Neural progenitor cell (in vitro differentiated cells): Measurements from ENCODE around the gene TLL1. TPM values are rescaled to one million over a fixed set of nuclear protein-coding genes. Genes with fewer than 3 reads are reported as not detected.

Source experiments
- DNase-seq: peaks from one replicate; pipeline ENCODE4 v3.0.0-alpha.2; 2016; ENCODE audit warnings: low spot score
- H2AFZ ChIP-seq: fragments of 200-600 bp; sonication (generic); replicated peaks from 2 replicates; pipeline ENCODE4 v1.6.1; 2016; ENCODE audit warnings: antibody characterized with exemption
- H3F3A ChIP-seq: fragments of 200-600 bp; sonication (generic); 2 replicates; pipeline ENCODE4 v1.6.1; 2016; ENCODE audit warnings: antibody characterized with exemption, low read depth
- H3K27ac ChIP-seq: fragments of 200-600 bp; sonication (generic); 2 replicates; pipeline ENCODE4 v1.5.1; 2016; ENCODE audit warnings: mild to moderate bottlenecking
- H3K27me3 ChIP-seq: fragments of 200-600 bp; sonication (generic); 2 replicates; pipeline ENCODE4 v1.6.1; 2016; ENCODE audit warnings: mild to moderate bottlenecking, moderate library complexity
- H3K36me3 ChIP-seq: fragments of 200-600 bp; sonication (generic); 2 replicates; pipeline ENCODE4 v1.5.1; 2016
- H3K4me1 ChIP-seq: fragments of 200-600 bp; sonication (generic); 2 replicates; pipeline ENCODE4 v1.6.1; 2016; ENCODE audit warnings: mixed run types
- H3K4me2 ChIP-seq: fragments of 200-600 bp; sonication (generic); 2 replicates; pipeline ENCODE4 v1.6.1; 2016
- H3K4me3 ChIP-seq: fragments of 200-600 bp; sonication (generic); 2 replicates; pipeline ENCODE4 v1.5.1; 2016
- H3K79me2 ChIP-seq: fragments of 200-600 bp; sonication (generic); 2 replicates; pipeline ENCODE4 v1.6.1; 2016; ENCODE audit warnings: low read depth
- H3K9ac ChIP-seq: fragments of 200-600 bp; sonication (generic); 2 replicates; pipeline ENCODE4 v1.6.1; 2016
- H3K9me3 ChIP-seq: fragments of 200-600 bp; sonication (generic); 2 replicates; pipeline ENCODE4 v1.5.1; 2016; ENCODE audit warnings: low read depth
- H4K20me1 ChIP-seq: fragments of 200-600 bp; sonication (generic); 2 replicates; pipeline ENCODE4 v1.6.1; 2016; ENCODE audit warnings: low read depth
- H3K27ac Mint-ChIP-seq: 3 replicates; pipeline ENCODE4 v1.8.0; 2021; ENCODE audit warnings: mixed read lengths
- H3K27me3 Mint-ChIP-seq: 2 replicates; pipeline ENCODE4 v1.8.0; 2022; ENCODE audit warnings: low read depth, mild to moderate bottlenecking, inconsistent platforms, moderate library complexity, mixed read lengths; ENCODE audit not compliant: insufficient read depth
- H3K36me3 Mint-ChIP-seq: 3 replicates; pipeline ENCODE4 v1.8.0; 2021; ENCODE audit warnings: mixed read lengths
- H3K4me1 Mint-ChIP-seq: 3 replicates; pipeline ENCODE4 v1.8.0; 2021; ENCODE audit warnings: mixed read lengths
- H3K4me3 Mint-ChIP-seq: 3 replicates; pipeline ENCODE4 v1.8.0; 2021; ENCODE audit warnings: mild to moderate bottlenecking, moderate library complexity, mixed read lengths
- H3K9me3 Mint-ChIP-seq: 3 replicates; pipeline ENCODE4 v1.8.0; 2020; ENCODE audit warnings: mixed read lengths
- EZH2 ChIP-seq: fragments of 200-600 bp; sonication (generic); IDR thresholded peaks from 2 replicates; pipeline ENCODE4 v1.6.1; 2017; ENCODE audit warnings: antibody characterized with exemption, mild to moderate bottlenecking, moderate library complexity
- EZH2phosphoT487 ChIP-seq: fragments of 200-600 bp; sonication (generic); IDR thresholded peaks from 2 replicates; pipeline ENCODE4 v1.6.1; 2017; ENCODE audit warnings: antibody characterized with exemption
- total RNA-seq: library from RNA; depleted of rRNA; stranded (reverse); fragments of >200 nt; gene quantifications from 2 replicates; pipeline ENCODE4 v1.2.3, GENCODE V29; 2015; ENCODE audit warnings: low replicate concordance
- TF ChIP-seq, protein P1 (sequence below): fragments of 200-600 bp; sonication (generic); IDR thresholded peaks from 2 replicates; pipeline ENCODE4 v1.5.1; 2017; ENCODE audit warnings: antibody characterized with exemption, mild to moderate bottlenecking

The TLL1 gene
- total RNA-seq, 1 donor from 2014 or later: 0.22 TPM

DNA sequence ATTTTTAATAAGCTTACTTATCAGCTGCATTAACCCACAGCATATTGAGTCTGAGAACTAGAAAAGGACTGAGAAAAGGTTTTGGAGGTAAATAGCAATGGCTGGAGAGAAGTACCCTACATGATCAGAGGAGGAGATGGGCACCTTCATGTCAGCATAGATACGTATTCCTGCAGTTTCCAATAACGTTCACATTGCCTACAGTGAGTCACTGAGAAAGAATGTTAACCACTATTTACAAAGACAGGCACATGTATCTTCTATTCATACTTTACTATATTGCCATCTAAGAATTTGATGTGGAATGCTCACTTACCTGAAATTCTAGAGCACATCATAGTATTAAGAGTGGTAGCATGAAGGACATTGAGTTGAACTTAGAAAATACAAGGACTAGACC lies 92.5 kb downstream of the TLL1 start:
- Histone ChIP-seq H3K36me3 (no peaks in the 10 kb centered on the region), H3K9me3 (no peaks in the 10 kb centered on the region), H3K27me3 (no peaks in the 10 kb centered on the region), H3K4me1 (no peaks in the 10 kb centered on the region), H3F3A (no peaks in the 10 kb centered on the region), H3K4me2 (no peak overlapping the region), H3K79me2 (no peaks in the 10 kb centered on the region), H3K4me3 (no peak overlapping the region), H4K20me1 (no peaks in the 10 kb centered on the region), H3K9ac (no peak overlapping the region), H2AFZ (no peak overlapping the region), H3K27ac (no peak overlapping the region)
- H3K27ac Mint-ChIP-seq: no peak overlapping the region
- no peaks in the 10 kb centered on the region for H3K27me3 Mint-ChIP-seq
- H3K4me3 Mint-ChIP-seq: no peak overlapping the region
- H3K9me3 Mint-ChIP-seq: peaks cover 14% of the 10 kb centered on the region
- DNase-seq: no peak
- peaks cover 2% of the 10 kb centered on the region for H3K36me3 Mint-ChIP-seq
- H3K4me1 Mint-ChIP-seq: no peaks in the 10 kb centered on the region
- TF ChIP-seq, protein P1, sequence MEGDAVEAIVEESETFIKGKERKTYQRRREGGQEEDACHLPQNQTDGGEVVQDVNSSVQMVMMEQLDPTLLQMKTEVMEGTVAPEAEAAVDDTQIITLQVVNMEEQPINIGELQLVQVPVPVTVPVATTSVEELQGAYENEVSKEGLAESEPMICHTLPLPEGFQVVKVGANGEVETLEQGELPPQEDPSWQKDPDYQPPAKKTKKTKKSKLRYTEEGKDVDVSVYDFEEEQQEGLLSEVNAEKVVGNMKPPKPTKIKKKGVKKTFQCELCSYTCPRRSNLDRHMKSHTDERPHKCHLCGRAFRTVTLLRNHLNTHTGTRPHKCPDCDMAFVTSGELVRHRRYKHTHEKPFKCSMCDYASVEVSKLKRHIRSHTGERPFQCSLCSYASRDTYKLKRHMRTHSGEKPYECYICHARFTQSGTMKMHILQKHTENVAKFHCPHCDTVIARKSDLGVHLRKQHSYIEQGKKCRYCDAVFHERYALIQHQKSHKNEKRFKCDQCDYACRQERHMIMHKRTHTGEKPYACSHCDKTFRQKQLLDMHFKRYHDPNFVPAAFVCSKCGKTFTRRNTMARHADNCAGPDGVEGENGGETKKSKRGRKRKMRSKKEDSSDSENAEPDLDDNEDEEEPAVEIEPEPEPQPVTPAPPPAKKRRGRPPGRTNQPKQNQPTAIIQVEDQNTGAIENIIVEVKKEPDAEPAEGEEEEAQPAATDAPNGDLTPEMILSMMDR: no peak
- TF ChIP-seq EZH2 (no peak), EZH2phosphoT487 (no peak)

DNA sequence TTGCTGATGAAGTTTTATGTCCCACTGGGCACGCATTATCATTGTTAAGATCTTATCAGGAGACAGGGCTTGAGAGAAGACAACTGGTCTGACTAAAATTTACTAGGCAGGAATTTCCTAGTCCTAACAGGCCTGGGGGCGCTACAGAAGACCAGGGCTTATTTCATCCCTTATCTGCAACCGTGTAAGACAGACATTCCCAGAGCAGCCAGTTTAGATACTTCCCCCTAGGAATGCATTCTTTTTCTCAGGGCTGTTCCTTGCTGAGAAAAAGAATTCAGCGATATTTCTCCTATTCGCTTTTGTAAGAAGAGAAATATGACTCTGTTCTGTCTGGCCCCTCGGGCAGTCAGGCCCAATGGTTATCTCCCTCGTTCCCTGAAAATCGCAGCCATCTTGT lies 93.8 kb downstream of the TLL1 start:
- H3K4me2 ChIP-seq: no peak overlapping the region
- Mint-ChIP-seq H3K27me3 (no peaks in the 10 kb centered on the region), H3K4me1 (no peaks in the 10 kb centered on the region), H3K9me3 (peaks cover 12% of the 10 kb centered on the region), H3K36me3 (peaks cover 2% of the 10 kb centered on the region), H3K27ac (no peak overlapping the region), H3K4me3 (no peak overlapping the region)
- H2AFZ ChIP-seq: no peak overlapping the region
- H3K79me2 ChIP-seq: no peaks in the 10 kb centered on the region
- no peaks in the 10 kb centered on the region for H3F3A ChIP-seq
- H3K4me1 ChIP-seq: no peaks in the 10 kb centered on the region
- TF ChIP-seq EZH2phosphoT487 (no peak), EZH2 (no peak)
- TF ChIP-seq, protein P1: no peak
- no peaks in the 10 kb centered on the region for H3K27me3 ChIP-seq
- H3K36me3 ChIP-seq: no peaks in the 10 kb centered on the region
- H3K27ac ChIP-seq: no peak overlapping the region
- H3K9ac ChIP-seq: no peak overlapping the region
- H3K4me3 ChIP-seq: no peak overlapping the region
- H3K9me3 ChIP-seq: no peaks in the 10 kb centered on the region
- no peaks in the 10 kb centered on the region for H4K20me1 ChIP-seq
- DNase-seq: no peak

DNA sequence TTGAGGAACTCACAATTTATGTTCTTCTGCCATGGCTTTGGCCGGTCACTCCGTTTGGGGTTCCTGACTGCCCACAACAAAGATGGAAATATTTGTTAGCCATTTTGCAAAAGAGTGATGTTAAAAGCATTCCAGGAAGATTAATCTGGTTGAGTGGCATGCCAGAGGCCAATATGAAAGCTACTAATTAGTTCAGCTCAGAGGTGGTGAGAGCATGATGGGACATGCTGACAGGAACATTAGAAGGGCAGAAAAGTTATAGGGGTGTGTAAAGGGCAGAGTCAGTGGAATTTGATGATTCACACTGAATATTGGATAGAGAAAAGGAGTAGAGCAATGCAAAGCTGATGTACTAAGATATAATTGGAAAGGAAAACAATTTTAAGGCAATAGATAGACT lies 94.4 kb downstream of the TLL1 start:
- H3K9me3 ChIP-seq: no peaks in the 10 kb centered on the region
- H3F3A ChIP-seq: no peaks in the 10 kb centered on the region
- Mint-ChIP-seq H3K9me3 (peaks cover 12% of the 10 kb centered on the region), H3K27me3 (no peaks in the 10 kb centered on the region), H3K36me3 (peaks cover 2% of the 10 kb centered on the region), H3K4me1 (no peaks in the 10 kb centered on the region), H3K4me3 (no peak overlapping the region), H3K27ac (no peak overlapping the region)
- no peaks in the 10 kb centered on the region for H3K79me2 ChIP-seq
- TF ChIP-seq, protein P1: no peak
- no peak for TF ChIP-seq EZH2
- TF ChIP-seq EZH2phosphoT487: no peak
- no peak overlapping the region for H3K27ac ChIP-seq
- no peak overlapping the region for H2AFZ ChIP-seq
- no peak for DNase-seq
- no peak overlapping the region for H3K4me3 ChIP-seq
- no peaks in the 10 kb centered on the region for H3K36me3 ChIP-seq
- no peaks in the 10 kb centered on the region for H3K27me3 ChIP-seq
- no peak overlapping the region for H3K9ac ChIP-seq
- H3K4me1 ChIP-seq: no peaks in the 10 kb centered on the region
- H3K4me2 ChIP-seq: no peak overlapping the region
- H4K20me1 ChIP-seq: no peaks in the 10 kb centered on the region
